HG03457 (cell line): Measurements from ENCODE around the gene MOK.

Experiments
- ATAC-seq: cut with Tn5 transposase; IDR thresholded peaks from one replicate; pipeline ENCODE4 v1.9.1; 2021; ENCODE audit warnings: moderate number of reproducible peaks; ENCODE audit not compliant: unreplicated experiment

The MOK gene

DNA sequence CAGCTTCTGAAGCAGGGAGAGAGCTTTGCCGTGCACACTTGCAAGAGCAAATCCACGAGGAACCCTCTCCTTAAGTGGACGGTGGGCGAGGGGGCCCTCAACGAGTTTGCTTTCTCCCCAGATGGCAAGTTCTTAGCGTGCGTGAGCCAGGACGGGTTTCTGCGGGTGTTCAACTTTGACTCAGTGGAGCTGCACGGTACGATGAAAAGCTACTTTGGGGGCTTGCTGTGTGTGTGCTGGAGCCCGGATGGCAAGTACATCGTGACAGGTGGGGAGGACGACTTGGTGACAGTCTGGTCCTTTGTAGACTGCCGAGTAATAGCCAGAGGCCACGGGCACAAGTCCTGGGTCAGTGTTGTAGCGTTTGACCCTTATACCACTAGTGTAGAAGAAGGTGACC lies 96.2 kb downstream of the MOK start:
- no peak for ATAC-seq

DNA sequence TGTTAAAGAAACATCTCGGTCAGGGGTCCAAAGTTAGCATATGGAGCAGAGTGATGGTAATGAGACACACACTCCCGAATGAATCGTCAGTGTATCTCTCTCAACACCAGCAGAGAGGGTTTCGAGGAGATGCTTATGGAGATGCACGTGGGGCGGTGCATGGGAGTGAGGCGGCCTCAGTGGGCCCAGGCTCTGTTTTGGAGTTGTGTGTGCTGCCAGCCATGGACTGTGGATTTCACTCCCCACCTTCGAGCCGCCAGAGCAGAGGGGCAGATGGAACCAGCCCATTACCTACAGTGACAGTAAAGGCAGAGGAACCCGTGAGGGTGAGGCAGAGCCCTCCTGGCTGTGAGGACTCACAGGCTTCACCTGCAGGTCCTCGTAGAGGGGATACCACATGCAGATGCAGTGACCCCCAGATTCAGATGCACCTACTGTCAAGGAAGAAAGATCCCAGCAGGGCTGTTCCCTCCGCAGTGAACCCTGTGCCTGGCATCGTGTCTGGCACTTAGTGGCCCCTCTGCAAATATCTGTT lies 97.1 kb downstream of the MOK start:
- ATAC-seq, result no peak

GRCh38 chr14:102206918-102207317 lies 98.0 kb downstream of the MOK start:
- no peak for ATAC-seq

GRCh38 chr14:102205560-102205959 lies 99.4 kb downstream of the MOK start:
- no peak for ATAC-seq

DNA sequence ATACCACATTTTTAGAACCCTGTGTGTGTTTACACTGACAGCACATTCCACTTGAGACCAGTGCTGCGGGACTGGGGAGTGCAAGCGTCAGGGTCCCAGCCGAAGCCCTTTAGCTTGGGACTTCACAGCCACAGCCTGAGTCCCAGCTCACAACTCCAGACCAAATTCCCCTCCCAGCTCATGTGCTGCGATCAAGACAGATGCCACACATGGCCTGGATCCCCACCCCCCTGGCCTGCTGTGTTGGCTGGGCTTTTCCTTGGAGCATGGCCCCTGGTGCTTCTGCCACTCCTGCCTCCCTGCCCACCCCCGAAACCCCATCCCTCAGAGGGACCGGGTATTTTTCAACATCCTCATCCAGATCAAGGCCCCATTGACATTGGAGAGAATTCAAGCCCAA lies 101.6 kb downstream of the MOK start:
- ATAC-seq, result no peak

- no peak for ATAC-seq
Measured at GRCh38 chr14:102202944-102203343, 102.0 kb downstream of the MOK start.

GRCh38 chr14:102201776-102202175 lies 103.2 kb downstream of the MOK start:
- no peak for ATAC-seq

- no peak for ATAC-seq
Measured at GRCh38 chr14:102201353-102201738, 103.6 kb downstream of the MOK start.

- no peak for ATAC-seq
Measured at GRCh38 chr14:102200690-102201352, 104.1 kb downstream of the MOK start.

GRCh38 chr14:102197317-102197853 lies 107.6 kb downstream of the MOK start:
- no peak for ATAC-seq

DNA sequence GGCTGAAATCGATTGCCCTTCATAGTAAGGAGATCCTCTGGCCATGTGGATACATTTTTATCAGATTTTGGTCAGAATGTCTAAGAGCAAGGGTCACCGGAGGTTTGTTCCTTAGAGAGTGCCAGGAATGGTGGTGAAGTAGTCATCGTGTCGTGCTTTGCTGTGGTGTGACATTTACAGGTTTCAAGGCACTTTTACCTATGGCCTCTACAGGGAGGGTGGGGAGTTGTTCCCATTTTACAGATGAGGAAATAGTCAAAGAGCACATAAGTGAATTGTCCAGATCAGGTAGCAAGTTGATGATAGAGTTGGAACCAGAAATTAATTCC lies 108.1 kb downstream of the MOK start:
- no peak for ATAC-seq

DNA sequence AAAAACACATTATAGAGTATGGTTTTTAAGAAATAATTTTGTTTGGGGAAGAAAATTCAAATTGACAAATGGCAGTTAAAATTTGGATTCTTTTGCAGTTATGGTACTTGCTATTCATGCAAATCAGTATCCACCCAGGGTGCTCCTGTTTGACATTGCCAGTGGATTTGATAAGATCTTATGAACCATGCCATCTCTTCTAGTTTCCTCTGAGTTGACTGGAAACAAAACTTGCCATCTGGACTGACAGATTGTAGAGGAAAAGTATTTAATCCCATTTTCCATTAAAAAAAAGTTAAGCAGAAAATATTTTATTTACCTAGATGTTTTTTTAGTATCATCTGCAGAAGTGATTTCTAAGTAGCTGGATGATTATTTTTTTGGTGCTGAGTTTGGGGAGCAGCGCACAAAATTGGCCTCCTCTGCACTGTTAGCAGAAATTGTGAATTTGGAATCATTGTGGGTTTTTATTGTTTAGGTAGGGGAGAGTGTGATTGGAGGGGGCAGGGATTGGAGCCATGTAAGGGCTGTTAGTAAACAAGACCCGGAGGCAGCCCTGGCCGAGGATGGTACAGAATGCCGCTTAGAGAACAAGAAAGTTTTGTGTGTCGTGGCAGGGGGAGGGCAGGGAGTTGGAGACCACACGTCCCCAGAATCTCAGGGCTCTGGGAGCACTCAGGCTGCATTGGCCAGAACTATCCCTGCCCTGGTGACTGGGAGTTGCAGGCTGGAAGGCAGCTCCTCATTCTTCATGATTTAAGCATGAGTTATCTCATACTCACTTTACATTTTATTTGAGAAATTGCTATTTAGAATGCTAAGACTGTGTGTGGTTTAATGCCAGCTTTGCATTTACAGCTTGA lies 108.7 kb downstream of the MOK start:
- no peak for ATAC-seq

DNA sequence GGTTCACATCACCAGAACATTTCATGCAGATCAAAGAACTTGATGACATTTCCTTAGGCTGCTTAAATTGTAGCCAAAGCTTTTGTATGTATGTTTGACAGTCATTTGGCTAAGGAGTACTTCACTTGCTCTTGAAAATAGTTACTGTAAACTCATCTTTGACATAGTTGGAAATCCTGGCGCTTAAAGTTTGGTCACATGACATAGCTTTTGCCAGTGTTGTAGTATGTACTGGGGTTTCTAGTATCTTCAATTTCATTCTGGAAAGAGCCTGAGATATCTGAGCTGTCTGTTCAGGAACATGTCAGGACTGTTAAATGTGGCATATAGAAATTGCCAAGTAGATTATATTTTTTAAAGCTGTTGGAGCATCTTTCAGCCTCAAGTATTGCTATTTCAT lies 109.5 kb downstream of the MOK start:
- ATAC-seq, result no peak

- no peak for ATAC-seq
Measured at GRCh38 chr14:102194856-102195255, 110.1 kb downstream of the MOK start.

DNA sequence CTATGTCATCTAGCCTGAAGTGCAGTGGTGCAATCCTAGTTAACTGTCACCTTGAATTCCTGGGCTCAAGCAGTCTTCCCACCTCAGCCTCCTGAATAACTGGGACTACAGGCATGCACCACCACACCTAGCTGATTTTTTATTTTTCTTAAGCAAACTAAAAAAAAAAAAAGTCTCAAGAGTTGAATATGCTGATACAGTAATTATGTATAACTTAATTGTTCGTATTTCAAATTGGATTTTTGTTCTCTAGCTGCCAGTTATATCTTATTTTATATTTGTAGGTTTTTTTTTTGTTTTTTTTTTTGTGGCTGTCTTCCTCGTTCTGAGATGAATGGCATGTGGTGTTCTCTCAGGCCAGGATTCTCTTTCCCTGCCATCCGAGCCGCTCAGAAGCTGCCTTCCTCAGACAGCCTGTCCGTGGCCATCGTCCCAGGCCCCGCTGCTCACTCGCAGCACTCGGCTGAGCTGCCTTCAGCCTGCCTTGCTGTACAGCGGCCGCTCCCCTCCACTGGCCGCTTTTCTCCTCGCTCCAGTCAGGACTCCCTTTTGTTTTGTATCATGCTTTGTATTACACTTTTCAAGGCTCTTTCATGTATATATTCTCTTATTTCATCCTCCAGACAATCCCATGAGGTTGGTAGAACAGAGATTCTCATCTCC lies 112.0 kb downstream of the MOK start:
- no peak for ATAC-seq

DNA sequence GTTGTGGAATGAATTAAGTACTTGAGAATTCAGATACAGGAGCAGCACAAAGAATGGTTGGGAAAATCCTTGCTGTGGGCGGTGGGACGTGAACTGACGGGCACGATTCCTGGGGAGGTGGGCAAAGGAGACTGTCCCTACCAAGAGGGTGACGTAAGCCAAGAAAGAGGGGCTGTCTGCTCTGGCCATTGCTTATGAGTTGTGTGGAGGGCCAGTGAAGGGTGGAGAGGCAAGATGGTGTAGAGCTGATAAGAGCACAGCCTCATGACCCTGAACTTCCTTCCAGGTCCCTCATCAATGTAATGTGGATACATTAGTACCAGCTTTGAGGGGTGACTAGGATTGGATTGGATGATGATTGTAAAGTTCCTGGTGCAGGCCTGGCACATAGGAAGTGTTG lies 115.1 kb downstream of the MOK start:
- no peak for ATAC-seq

DNA sequence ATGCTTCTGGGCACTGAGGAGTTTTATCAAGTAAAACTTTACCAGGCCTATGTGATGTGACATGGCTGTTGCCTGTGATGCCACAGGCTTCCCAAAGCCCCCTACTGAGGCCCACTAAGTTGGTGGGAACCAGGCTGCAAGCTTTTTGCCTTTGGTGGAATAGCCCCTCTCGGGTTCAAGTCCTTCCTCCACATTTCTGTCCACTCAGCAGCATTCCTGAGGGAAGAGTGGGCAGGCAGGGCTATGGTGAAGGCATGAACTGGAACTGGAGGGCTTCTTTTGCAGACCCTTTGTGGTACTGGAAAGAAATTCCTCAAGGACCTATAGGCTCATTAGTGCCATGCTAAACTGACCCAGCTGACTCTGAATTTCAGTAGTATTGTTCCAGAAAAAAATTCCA lies 116.8 kb downstream of the MOK start:
- ATAC-seq, result no peak

- no peak for ATAC-seq
Measured at GRCh38 chr14:102187568-102188001, 117.4 kb downstream of the MOK start.

GRCh38 chr14:102187044-102187443 lies 117.9 kb downstream of the MOK start:
- no peak for ATAC-seq

DNA sequence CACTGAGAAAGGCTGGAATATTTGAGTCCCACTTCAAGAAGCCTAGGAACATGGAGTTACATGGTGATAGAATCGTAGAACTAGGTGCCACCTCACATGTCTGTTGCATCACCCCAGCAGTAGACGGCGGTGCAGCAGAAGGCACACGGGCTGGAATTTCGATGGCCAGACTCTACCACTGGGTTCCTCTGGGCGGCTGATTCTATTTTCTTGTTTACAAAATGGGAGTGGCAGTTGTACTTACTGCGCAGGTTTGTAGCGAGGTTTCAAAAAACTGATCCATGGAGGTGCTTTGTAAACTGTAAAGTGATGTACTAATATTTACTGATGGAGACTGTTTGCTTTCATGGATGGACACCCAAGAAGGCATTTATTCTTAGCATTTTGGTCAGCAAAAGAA lies 119.6 kb downstream of the MOK start:
- ATAC-seq, result no peak

DNA sequence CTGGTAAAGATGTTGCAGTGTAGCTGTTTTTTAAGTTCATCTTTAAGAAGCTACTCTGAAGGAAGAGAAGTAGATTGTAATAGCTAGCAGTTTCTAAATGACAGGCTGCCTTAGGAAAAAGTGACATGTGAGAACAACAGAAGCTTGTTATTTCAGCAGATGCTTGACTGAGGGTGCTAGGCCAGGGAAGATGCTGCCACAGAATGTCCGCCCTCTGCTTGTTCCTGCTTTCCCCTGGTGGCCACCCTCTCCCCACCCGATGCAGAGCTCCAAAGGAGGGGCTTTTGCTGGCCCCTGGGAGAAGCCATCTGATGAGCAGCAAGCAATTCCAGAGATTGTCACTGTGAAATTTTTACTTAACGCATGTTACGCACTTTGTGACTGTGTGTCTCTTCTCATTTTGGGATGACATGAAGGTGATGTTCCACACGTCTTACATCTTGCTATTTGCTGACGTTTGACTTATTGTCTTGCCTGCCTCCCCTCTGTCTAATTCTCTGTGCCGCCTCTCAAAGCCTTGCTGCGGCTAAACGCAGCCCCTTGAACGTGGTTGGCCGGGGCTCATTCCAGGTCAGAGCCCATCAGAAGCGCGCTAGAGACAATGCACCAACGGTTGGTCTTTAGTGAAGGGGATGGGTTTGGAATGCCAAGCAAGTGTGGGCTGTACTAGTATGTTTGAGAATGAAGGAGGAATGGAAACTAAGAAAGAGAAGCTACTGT lies 120.5 kb downstream of the MOK start:
- ATAC-seq, result no peak
